HepG2 (cell line): Measurements from ENCODE around the gene NPY.
"Not testable (repeated sequence)": the region's sequence is repeated elsewhere in the genome, so short reads cannot be mapped to it uniquely, and the experiment has no call there.

Experiments used
- CTCF ChIP-seq: sonication (generic); formaldehyde crosslinking; IDR thresholded peaks from 2 replicates; pipeline ENCODE4 v1.5.0; 2020; ENCODE audit warnings: mild to moderate bottlenecking, missing genetic modification reagents, moderate library complexity
- KLF13 ChIP-seq: sonication (generic); formaldehyde crosslinking; IDR thresholded peaks from 2 replicates; pipeline ENCODE4 v1.4.0; 2020; ENCODE audit warnings: mild to moderate bottlenecking, missing genetic modification reagents
- ZNF687 ChIP-seq: sonication (generic); formaldehyde crosslinking; IDR thresholded peaks from 2 replicates; pipeline ENCODE4 v1.5.1; 2020; ENCODE audit warnings: mild to moderate bottlenecking, missing genetic modification reagents, moderate library complexity

GRCh38 chr7:24258324-24258723 lies 25.7 kb upstream of the NPY start:
- not testable (repeated sequence) for TF ChIP-seq ZNF687, KLF13, CTCF (CRISPR knock-in tag)
